ENCODE data around the gene CCDC200. TPM values are rescaled to one million over a fixed set of nuclear protein-coding genes. Genes with fewer than 3 reads are reported as not detected.

Gene CCDC200
- total and polyA plus RNA-seq, 2 experiments from 2014 or later = 2.8 TPM; not detected in 1

DNA sequence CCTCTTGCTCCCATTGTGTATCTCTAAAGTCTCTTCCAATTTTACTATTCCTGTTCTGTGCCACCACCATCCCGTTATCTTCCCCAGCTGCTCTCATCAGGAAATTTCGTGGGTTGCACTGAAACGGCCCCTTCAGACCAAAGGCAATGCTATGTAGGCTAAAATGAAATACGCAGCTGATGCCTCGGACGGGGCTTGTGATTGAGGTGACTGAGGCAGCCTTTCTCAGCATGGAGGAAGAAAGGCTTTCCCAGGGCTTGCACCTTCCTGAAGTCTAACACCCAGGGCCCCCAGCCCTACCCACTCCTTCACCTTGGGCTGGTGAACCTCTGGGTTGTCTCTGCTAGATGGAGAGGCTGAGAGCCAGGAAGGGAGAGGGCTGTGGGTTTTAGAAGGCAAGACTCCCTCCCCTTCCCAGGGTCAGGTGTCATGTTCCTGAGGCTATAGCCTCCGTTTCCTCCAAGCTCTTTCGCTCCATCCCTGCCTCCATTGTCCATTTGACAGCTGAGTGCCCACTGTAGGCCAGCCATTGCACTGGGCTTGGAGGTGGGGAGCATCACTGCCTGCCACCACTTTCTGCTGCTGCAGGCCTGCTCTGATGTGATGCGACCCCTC is 7.8 kb downstream of the CCDC200 start:
- DNase-seq (ENCODE audit: low spot score) = no peak
- Histone ChIP-seq H3K27ac (no peak overlapping the region), H3K9me2 (replicated peaks; ENCODE audit: insufficient read depth) (no peaks in the 10 kb centered on the region), H2AFZ (no peak overlapping the region), H4K20me1 (ENCODE audit: insufficient read depth, poor library complexity, severe bottlenecking) (no peaks in the 10 kb centered on the region), H3K36me3 (replicated peaks; ENCODE audit: insufficient read depth, low read depth) (no peaks in the 10 kb centered on the region), H3K27me3 (no peaks in the 10 kb centered on the region), H3K4me2 (no peak overlapping the region), H3K79me2 (no peaks in the 10 kb centered on the region), H3K4me3 (no peak overlapping the region), H3K9me3 (ENCODE audit: low read depth) (no peaks in the 10 kb centered on the region), H3K4me1 (ENCODE audit: insufficient read depth) (peaks cover 15% of the 10 kb centered on the region)
- TF ChIP-seq EZH2phosphoT487 (IDR thresholded peaks at IDR 0.05; ENCODE audit: low read depth, severe bottlenecking, unreplicated experiment) = no peak
- TF ChIP-seq, protein P1, sequence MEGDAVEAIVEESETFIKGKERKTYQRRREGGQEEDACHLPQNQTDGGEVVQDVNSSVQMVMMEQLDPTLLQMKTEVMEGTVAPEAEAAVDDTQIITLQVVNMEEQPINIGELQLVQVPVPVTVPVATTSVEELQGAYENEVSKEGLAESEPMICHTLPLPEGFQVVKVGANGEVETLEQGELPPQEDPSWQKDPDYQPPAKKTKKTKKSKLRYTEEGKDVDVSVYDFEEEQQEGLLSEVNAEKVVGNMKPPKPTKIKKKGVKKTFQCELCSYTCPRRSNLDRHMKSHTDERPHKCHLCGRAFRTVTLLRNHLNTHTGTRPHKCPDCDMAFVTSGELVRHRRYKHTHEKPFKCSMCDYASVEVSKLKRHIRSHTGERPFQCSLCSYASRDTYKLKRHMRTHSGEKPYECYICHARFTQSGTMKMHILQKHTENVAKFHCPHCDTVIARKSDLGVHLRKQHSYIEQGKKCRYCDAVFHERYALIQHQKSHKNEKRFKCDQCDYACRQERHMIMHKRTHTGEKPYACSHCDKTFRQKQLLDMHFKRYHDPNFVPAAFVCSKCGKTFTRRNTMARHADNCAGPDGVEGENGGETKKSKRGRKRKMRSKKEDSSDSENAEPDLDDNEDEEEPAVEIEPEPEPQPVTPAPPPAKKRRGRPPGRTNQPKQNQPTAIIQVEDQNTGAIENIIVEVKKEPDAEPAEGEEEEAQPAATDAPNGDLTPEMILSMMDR (IDR thresholded peaks at IDR 0.05; ENCODE audit: poor library complexity) = no peak
- no peak for TF ChIP-seq EZH2 (IDR thresholded peaks at IDR 0.05; ENCODE audit: borderline replicate concordance)
- WGBS (ENCODE audit: low lambda C conversion rate, missing lambda C conversion rate) = 87% methylated on average over 9 of the region's 9 CpGs

DNA sequence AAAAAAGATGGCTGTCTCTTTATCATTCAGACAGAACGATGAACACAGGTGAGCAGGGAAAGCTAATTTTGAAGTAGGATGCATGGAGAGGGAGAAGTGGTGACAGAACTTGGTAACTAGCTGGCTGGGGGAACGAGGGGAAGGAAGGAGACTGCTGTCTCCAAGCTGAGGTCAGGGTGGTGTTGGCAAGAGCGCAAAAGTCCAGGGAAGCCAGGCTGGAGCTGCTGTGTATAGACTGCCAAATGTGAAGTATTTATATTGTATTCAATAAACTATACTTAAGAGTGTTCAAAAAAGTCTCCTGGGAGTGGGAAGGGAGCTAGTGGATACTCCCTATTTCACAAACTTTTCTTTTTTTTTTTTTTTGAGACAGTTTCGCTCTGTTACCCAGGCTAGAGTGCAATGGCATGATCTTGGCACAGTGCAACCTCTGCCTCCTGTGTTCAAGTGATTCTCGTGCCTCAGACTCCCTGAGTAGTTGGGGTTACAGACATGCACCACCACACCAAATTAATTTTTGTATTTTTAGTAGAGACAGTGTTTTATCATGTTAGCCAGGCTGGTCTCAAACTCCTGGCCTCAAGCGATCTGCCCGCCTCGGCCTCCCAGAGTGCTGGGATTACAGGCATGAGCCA is 8.6 kb downstream of the CCDC200 start:
- Histone ChIP-seq H3K9me3 (ENCODE audit: low read depth) (no peaks in the 10 kb centered on the region), H3K9me2 (replicated peaks; ENCODE audit: insufficient read depth) (no peaks in the 10 kb centered on the region), H3K4me3 (no peak overlapping the region), H3K27ac (no peak overlapping the region), H3K4me1 (ENCODE audit: insufficient read depth) (peaks cover 15% of the 10 kb centered on the region), H3K4me2 (no peak overlapping the region), H3K27me3 (no peaks in the 10 kb centered on the region), H3K79me2 (no peaks in the 10 kb centered on the region), H3K36me3 (replicated peaks; ENCODE audit: insufficient read depth, low read depth) (no peaks in the 10 kb centered on the region), H2AFZ (no peak overlapping the region), H4K20me1 (ENCODE audit: insufficient read depth, poor library complexity, severe bottlenecking) (no peaks in the 10 kb centered on the region)
- TF ChIP-seq, protein P1 (IDR thresholded peaks at IDR 0.05; ENCODE audit: poor library complexity) = no peak
- TF ChIP-seq EZH2 (IDR thresholded peaks at IDR 0.05; ENCODE audit: borderline replicate concordance) (no peak), EZH2phosphoT487 (IDR thresholded peaks at IDR 0.05; ENCODE audit: low read depth, severe bottlenecking, unreplicated experiment) (no peak)
- WGBS (ENCODE audit: low lambda C conversion rate, missing lambda C conversion rate) = 91% methylated on average over 8 of the region's 8 CpGs
- DNase-seq (ENCODE audit: low spot score) = no peak

DNA sequence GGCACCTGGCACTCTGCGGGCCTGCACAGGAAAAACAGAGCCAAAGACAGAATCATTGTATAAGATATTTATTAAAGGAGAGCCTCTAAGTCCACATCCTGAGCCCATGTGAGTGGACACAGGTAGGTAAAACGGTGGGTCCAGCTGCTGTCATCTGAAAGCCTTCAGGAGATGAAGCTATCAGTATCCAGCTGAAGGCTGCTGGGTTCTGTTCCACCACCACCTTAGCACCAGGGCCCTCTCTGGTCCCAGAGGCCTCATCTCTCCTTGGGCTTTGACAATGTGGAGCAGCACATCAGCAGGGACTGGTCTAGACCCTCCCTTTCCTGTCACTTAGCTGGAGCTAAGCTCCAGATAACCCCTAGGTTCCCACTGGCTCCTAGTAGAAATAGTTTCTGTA is 9.4 kb downstream of the CCDC200 start:
- no peaks in the 10 kb centered on the region for H3K9me2 ChIP-seq (replicated peaks; ENCODE audit: insufficient read depth)
- no peak for DNase-seq (ENCODE audit: low spot score)
- H3K4me2 ChIP-seq = no peak overlapping the region
- peaks cover 15% of the 10 kb centered on the region for H3K4me1 ChIP-seq (ENCODE audit: insufficient read depth)
- no peak overlapping the region for H3K4me3 ChIP-seq
- no peak overlapping the region for H3K27ac ChIP-seq
- no peaks in the 10 kb centered on the region for H4K20me1 ChIP-seq (ENCODE audit: insufficient read depth, poor library complexity, severe bottlenecking)
- H3K36me3 ChIP-seq (replicated peaks; ENCODE audit: insufficient read depth, low read depth) = no peaks in the 10 kb centered on the region
- no peaks in the 10 kb centered on the region for H3K79me2 ChIP-seq
- 91% methylated on average over 2 of the region's 2 CpGs for WGBS (ENCODE audit: low lambda C conversion rate, missing lambda C conversion rate)
- no peak for TF ChIP-seq EZH2phosphoT487 (IDR thresholded peaks at IDR 0.05; ENCODE audit: low read depth, severe bottlenecking, unreplicated experiment)
- no peak for TF ChIP-seq EZH2 (IDR thresholded peaks at IDR 0.05; ENCODE audit: borderline replicate concordance)
- TF ChIP-seq, protein P1 (IDR thresholded peaks at IDR 0.05; ENCODE audit: poor library complexity) = no peak
- no peaks in the 10 kb centered on the region for H3K27me3 ChIP-seq
- H2AFZ ChIP-seq = no peak overlapping the region
- H3K9me3 ChIP-seq (ENCODE audit: low read depth) = no peaks in the 10 kb centered on the region

Measured in hepatocyte (in vitro differentiated cells).